ENCODE results near the gene SLC26A4.

The SLC26A4 gene

DNA sequence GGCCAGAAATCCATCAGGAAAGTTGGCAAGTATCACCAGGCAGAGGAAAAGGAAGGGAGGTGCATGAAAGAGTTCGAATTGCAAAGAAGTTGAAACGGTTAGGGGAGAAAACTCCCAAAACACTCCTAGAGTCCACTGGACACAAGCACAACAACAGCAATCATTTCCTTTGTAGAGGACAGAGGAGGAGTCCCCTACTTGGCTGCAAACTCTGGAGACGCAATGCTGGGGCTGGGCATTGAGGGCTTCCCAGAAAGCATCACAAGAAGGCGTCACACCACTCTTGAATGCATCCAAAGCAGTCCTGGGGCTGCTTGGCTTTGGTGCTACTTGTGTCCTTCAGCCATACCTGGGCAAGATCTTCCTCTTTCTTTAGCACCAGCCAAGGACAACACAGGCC, 18.1 kb upstream of the SLC26A4 start:
- Mint-ChIP-seq H3K4me3 (no peak overlapping the region), H3K27ac (peak overlapping the region; percentile 25), H3K36me3 (peaks cover 5% of the 10 kb centered on the region), H3K9me3 (peaks cover 5% of the 10 kb centered on the region), H3K27me3 (no peaks in the 10 kb centered on the region), H3K4me1 (peaks cover 45% of the 10 kb centered on the region)
- ATAC-seq = no peak

DNA sequence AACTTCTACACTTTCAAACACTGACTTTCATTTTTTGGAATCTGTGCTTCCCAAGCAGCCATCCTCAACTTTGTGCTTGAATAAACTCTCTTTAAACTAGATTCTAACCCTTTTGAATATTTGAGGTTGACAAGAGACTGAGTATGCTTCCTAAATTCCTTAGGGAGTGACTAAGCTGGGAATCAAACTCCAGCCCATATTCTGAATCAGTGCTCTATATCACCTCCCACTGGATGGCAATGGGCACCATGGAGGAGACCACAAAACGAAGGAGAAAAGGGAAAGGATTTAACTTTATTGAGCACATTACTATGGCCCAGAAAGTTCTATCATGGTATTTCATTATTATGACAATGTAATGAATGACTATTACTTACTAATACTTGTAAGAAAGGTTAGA, 17.2 kb upstream of the SLC26A4 start:
- H3K4me1 Mint-ChIP-seq = peaks cover 38% of the 10 kb centered on the region
- H3K9me3 Mint-ChIP-seq = peaks cover 5% of the 10 kb centered on the region
- no peak for ATAC-seq
- H3K27ac Mint-ChIP-seq = no peak overlapping the region
- H3K27me3 Mint-ChIP-seq = no peaks in the 10 kb centered on the region
- H3K36me3 Mint-ChIP-seq = peaks cover 5% of the 10 kb centered on the region
- H3K4me3 Mint-ChIP-seq = no peak overlapping the region

DNA sequence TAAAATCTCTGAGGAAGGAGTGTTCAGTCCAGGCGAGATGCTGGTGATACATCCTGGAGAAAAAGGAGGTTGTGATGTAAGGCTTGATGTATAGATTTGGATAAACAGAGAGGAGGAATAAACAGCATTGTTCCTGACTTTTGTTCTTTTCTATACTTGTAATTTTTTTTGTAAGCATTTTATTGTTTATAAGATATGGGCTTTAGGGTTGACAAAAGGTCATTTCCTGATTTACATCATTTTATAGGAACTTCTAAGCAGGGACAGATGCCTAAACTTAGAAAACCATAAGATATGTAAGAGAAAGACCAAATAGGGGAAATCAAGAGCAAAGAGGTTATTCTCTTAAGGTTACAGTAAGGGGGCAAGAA, 16.7 kb upstream of the SLC26A4 start:
- Mint-ChIP-seq H3K27ac (peak overlapping the region; percentile 14), H3K27me3 (no peaks in the 10 kb centered on the region), H3K4me3 (no peak overlapping the region), H3K4me1 (peaks cover 33% of the 10 kb centered on the region), H3K9me3 (peaks cover 5% of the 10 kb centered on the region), H3K36me3 (peaks cover 5% of the 10 kb centered on the region)
- no peak for ATAC-seq

DNA sequence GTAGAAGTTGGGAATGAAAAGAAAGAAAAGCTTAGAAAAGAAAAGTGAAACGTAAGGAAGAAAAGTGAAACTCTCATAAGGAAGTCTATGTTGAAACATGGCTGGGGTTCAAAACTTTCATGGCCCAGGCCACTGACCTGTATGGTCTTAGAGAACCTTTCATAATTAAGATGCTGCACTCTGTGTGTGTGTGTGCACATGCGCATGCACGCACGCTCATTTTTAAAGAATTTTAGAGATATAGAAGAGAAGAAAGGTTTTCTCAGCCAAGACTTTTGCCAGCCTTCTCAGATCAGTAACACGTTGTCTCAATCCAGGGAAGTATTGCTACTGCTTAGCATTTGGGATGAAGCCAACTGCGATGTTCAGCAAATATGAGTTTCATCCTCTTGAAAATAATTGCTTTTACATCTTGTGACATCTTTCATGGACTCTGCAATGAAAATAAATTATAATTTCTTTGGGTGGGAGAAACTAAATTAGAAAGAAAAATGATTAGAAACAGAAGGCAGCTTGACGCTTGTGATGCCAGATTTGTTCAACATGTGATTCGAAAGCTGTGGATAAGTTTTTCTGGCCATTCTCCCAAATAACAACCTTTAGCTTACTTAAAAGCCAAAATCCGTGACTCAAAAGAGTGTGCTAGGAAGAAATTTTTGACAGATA, 16.2 kb upstream of the SLC26A4 start:
- Mint-ChIP-seq H3K4me3 (no peak overlapping the region), H3K36me3 (peaks cover 5% of the 10 kb centered on the region), H3K27me3 (no peaks in the 10 kb centered on the region), H3K4me1 (peaks cover 28% of the 10 kb centered on the region), H3K9me3 (peaks cover 5% of the 10 kb centered on the region), H3K27ac (peak overlapping the region; percentile 14)
- ATAC-seq = no peak

DNA sequence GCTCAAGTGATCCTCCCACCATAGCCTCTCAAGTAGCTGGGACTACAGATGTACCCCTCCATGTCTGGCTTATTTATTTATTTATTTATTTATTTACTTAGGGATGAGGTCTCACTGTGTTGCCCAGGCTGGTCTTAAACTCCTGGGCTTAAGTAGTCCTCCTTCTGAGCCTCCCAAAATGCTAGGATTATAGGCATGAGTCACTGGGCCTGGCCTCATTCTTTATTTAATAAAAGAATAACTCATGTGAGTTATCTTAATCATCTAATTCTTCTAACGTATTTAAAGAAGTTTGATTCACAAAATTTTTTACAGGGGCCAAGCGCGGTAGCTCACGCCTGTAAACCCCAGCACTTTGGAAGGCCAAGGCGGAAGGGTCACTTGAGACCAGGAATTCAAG, 8.0 kb upstream of the SLC26A4 start:
- Mint-ChIP-seq H3K4me1 (peaks cover 6% of the 10 kb centered on the region), H3K4me3 (no peak overlapping the region), H3K36me3 (no peaks in the 10 kb centered on the region), H3K9me3 (no peaks in the 10 kb centered on the region), H3K27ac (no peak overlapping the region), H3K27me3 (no peaks in the 10 kb centered on the region)
- ATAC-seq = no peak

DNA sequence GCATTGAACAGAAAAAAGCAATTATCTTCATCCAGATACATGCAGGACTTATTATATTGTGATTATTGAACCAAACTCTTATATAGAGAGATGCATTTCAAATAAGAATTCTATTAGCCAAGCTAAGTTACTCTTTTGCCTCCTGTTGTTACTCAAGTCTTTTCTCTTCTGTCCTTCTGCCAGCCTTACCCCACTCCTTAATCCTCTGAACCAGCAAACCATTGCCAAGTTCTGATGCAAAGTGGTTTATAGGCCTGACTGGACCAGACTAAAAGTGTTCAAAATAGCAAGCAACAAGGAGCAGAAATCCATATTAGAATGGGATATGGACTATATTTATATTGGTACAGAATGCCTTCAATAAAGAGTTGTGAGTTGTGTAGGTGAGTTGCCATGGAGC, 2.2 kb upstream of the SLC26A4 start:
- H3K36me3 Mint-ChIP-seq = no peaks in the 10 kb centered on the region
- peaks cover 44% of the 10 kb centered on the region for H3K4me1 Mint-ChIP-seq
- no peak for ATAC-seq
- H3K9me3 Mint-ChIP-seq = no peaks in the 10 kb centered on the region
- no peak overlapping the region for H3K4me3 Mint-ChIP-seq
- H3K27me3 Mint-ChIP-seq = no peaks in the 10 kb centered on the region
- H3K27ac Mint-ChIP-seq = peak overlapping the region; percentile 18

DNA sequence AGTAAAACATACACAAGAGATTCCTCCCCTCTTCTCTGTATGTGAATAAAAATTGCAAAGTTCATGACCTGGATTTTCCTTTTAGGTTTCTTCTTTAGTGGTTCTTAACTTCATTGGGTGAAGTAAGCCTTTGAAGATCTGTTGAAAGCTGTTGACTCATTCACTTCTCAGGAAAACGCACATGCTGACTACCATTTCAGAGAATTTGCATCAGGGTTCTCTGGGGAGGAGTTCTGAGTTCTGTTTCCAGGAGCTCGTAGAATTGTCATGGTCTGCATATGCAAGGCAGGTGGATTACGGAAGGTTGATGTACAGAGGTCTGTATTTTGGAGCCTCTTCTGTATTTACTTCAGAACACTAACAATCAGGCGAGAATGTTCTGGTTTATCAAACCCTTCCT, 962 bp upstream of the SLC26A4 start:
- Mint-ChIP-seq H3K4me1 (peaks cover 44% of the 10 kb centered on the region), H3K9me3 (no peaks in the 10 kb centered on the region), H3K36me3 (no peaks in the 10 kb centered on the region), H3K27ac (peak overlapping the region; percentile 18), H3K4me3 (peak overlapping the region; percentile 91), H3K27me3 (no peaks in the 10 kb centered on the region)
- ATAC-seq = peak; percentile 86

DNA sequence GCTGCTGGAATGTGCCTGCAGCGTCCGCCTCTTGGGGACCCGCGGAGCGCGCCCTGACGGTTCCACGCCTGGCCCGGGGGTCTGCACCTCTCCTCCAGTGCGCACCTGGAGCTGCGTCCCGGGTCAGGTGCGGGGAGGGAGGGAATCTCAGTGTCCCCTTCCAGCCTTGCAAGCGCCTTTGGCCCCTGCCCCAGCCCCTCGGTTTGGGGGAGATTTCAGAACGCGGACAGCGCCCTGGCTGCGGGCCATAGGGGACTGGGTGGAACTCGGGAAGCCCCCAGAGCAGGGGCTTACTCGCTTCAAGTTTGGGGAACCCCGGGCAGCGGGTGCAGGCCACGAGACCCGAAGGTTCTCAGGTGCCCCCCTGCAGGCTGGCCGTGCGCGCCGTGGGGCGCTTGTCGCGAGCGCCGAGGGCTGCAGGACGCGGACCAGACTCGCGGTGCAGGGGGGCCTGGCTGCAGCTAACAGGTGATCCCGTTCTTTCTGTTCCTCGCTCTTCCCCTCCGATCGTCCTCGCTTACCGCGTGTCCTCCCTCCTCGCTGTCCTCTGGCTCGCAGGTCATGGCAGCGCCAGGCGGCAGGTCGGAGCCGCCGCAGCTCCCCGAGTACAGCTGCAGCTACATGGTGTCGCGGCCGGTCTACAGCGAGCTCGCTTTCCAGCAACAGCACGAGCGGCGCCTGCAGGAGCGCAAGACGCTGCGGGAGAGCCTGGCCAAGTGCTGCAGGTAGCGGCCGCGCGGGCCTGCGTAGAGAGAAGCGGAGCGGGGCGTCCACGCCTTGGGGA, 645 bp downstream of the SLC26A4 start:
- H3K36me3 Mint-ChIP-seq = no peaks in the 10 kb centered on the region
- no peaks in the 10 kb centered on the region for H3K9me3 Mint-ChIP-seq
- no peaks in the 10 kb centered on the region for H3K27me3 Mint-ChIP-seq
- H3K27ac Mint-ChIP-seq = peak overlapping the region; percentile 18
- peaks cover 38% of the 10 kb centered on the region for H3K4me1 Mint-ChIP-seq
- peak; percentile 77 for ATAC-seq
- peak overlapping the region; percentile 91 for H3K4me3 Mint-ChIP-seq

DNA sequence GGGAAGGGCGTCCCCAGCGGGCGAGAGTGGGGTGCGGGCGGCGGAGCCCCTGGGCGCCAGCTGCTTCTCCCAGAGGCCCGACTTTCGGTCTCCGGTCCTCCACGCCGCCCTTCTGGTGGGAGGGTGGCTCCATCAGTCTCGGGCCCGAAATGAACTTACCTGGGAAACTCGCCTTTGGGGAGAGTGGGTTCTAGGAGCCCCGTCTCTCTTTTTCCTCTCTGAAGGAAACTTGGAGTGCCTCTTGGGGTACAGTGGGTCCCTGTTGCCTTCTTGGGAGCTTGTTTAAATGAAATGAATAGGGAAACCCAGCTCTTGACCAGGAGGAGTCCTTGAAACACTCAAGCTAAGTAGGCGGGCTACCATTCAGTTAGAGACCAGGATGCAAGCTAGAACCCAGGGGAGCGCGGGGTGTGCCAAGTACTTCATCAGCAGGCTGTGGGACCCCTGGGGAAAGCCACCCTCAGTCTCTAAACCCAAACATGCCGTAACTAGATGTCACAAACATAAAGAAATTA, 1.3 kb downstream of the SLC26A4 start:
- Mint-ChIP-seq H3K9me3 (no peaks in the 10 kb centered on the region), H3K4me3 (peak overlapping the region; percentile 91), H3K36me3 (no peaks in the 10 kb centered on the region), H3K4me1 (peaks cover 38% of the 10 kb centered on the region), H3K27me3 (no peaks in the 10 kb centered on the region), H3K27ac (peak overlapping the region; percentile 18)
- no peak for ATAC-seq

DNA sequence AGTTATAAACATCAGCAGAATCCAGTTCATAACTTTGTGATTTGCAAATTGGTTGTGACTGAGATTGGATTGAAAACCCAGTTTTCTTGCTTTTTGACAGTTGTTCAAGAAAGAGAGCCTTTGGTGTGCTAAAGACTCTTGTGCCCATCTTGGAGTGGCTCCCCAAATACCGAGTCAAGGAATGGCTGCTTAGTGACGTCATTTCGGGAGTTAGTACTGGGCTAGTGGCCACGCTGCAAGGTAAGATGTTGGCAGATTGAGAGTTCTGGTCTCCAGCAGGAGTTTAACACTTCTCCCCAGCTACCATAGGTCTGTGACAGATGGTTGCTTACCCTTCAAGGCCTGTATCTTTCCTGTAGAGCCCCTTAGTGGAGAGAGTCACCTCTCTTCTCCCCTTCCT, 2.6 kb downstream of the SLC26A4 start:
- ATAC-seq = no peak
- Mint-ChIP-seq H3K4me1 (peaks cover 38% of the 10 kb centered on the region), H3K27me3 (no peaks in the 10 kb centered on the region), H3K36me3 (no peaks in the 10 kb centered on the region), H3K4me3 (no peak overlapping the region), H3K27ac (no peak overlapping the region), H3K9me3 (no peaks in the 10 kb centered on the region)

DNA sequence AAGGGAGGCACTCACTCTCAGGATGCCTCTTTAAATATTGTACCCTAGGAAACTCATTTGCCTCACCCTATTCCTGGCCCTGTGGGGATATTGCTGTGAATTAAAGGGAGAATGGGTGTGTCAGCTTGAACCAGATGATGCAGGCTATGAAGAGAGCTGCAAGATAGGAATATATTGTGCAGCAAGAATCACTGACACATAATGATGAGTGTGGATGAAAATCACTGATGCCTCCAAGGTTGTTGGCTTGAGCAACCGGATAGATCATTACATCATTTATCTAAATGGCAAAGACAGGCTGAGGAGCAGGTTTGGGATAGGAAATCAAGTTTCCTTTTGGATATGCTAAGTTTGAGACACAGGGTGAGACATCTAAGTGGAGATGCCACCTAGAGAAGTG, 6.2 kb downstream of the SLC26A4 start:
- no peaks in the 10 kb centered on the region for H3K36me3 Mint-ChIP-seq
- no peak overlapping the region for H3K27ac Mint-ChIP-seq
- no peak for ATAC-seq
- peaks cover 15% of the 10 kb centered on the region for H3K4me1 Mint-ChIP-seq
- no peaks in the 10 kb centered on the region for H3K27me3 Mint-ChIP-seq
- H3K4me3 Mint-ChIP-seq = no peak overlapping the region
- H3K9me3 Mint-ChIP-seq = no peaks in the 10 kb centered on the region

DNA sequence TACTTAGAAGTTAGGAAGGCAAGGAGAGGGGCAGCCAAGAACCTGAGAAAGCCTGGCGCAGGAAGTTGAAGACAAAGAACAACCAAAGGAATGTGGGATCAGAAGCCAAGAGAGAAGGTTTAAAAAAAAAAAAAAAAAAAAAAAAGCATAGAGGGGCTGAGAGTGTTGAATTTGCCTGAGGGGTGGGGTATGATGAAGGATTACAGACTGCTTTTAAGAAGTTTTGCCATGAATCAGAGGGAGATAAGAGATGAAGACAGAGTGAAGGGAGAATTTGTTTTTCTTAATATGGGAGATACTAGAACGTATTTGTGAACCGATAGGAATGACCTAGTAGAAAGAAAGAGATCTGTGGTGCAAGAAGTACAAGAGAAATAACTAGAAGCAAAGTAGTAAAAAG, 6.7 kb downstream of the SLC26A4 start:
- ATAC-seq = no peak
- Mint-ChIP-seq H3K4me1 (peaks cover 10% of the 10 kb centered on the region), H3K36me3 (no peaks in the 10 kb centered on the region), H3K27me3 (no peaks in the 10 kb centered on the region), H3K27ac (no peak overlapping the region), H3K9me3 (no peaks in the 10 kb centered on the region), H3K4me3 (no peak overlapping the region)

DNA sequence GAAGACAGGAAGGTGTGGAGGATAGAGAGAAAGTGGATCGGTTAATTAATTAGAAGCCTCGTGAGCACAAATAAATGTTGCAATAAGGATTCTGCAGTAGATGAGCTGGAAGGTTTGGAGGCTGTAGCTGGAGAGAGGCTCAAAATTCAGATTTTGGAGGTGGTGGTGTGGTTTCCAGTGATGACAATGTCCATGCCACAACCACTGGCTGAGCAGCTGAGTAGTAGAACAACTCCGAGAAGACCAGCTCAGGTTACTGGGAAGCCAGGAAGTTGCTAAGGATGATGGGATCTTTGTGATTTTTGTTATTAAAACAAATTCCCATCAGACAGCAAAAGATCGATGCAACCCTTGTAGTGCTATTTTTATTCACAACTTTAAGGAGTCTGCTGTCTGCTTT, 7.7 kb downstream of the SLC26A4 start:
- no peaks in the 10 kb centered on the region for H3K36me3 Mint-ChIP-seq
- peaks cover 9% of the 10 kb centered on the region for H3K4me1 Mint-ChIP-seq
- H3K27ac Mint-ChIP-seq = no peak overlapping the region
- no peak for ATAC-seq
- H3K9me3 Mint-ChIP-seq = no peaks in the 10 kb centered on the region
- no peaks in the 10 kb centered on the region for H3K27me3 Mint-ChIP-seq
- no peak overlapping the region for H3K4me3 Mint-ChIP-seq

DNA sequence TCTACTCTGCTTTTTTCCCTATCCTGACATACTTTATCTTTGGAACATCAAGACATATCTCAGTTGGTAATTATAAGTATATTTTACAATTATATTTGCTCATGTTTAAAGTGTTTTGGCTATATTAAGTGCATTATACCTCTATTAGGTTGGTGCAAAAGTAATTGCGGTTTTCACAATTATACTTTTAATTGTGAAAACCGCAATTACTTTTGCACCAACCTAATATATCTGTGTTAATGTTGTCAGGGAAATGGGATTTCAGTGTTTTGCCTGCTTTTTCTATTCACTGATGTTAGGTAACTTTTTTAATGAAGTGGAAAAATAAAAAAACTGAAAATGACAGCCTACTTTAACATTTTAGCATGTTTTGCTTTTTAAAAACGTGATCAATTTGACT, 11.6 kb downstream of the SLC26A4 start:
- H3K36me3 Mint-ChIP-seq = no peaks in the 10 kb centered on the region
- no peak overlapping the region for H3K27ac Mint-ChIP-seq

DNA sequence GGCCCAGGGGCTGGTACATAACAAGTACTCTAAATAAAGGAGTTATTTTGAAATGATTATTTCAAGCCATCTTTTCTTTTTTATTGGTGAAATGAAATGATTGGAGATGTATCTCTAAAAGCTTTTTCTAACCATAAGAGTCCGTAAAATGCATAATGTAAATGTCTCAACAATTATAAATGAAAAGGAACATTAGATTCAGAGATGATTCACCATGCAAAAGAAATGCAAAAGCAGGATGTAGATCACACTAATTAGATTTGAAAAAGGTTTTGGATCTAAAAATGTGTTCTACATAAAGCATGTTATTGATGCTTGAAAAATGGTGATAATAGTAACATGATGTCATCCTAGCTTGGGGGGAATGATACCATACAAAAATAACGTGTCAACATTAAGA, 15.6 kb downstream of the SLC26A4 start:
- no peak for ATAC-seq
- Mint-ChIP-seq H3K4me3 (no peak overlapping the region), H3K4me1 (peaks cover 15% of the 10 kb centered on the region), H3K27me3 (no peaks in the 10 kb centered on the region), H3K36me3 (no peaks in the 10 kb centered on the region), H3K9me3 (no peaks in the 10 kb centered on the region), H3K27ac (no peak overlapping the region)

More for the DNA sequence above, 11.6 kb downstream of the SLC26A4 start:
- H3K4me3 Mint-ChIP-seq = no peak overlapping the region
- H3K4me1 Mint-ChIP-seq = peaks cover 9% of the 10 kb centered on the region
- no peaks in the 10 kb centered on the region for H3K9me3 Mint-ChIP-seq
- no peak for ATAC-seq
- H3K27me3 Mint-ChIP-seq = no peaks in the 10 kb centered on the region
